Muscle layer of duodenum (tissue), 2 donors: Measurements from ENCODE around the gene LONP2.

Experiments
- H3K27ac ChIP-seq: one replicate; pipeline ENCODE4 v1.7.0; 2013; ENCODE audit warnings: mild to moderate bottlenecking, low read length
- H3K27me3 ChIP-seq: one replicate; pipeline ENCODE4 v1.7.0; 2013; ENCODE audit warnings: low read depth, mild to moderate bottlenecking, control low read depth, low read length
- H3K36me3 ChIP-seq, 2 donors: one replicate each; pipeline ENCODE4 v1.7.0; 2013; ENCODE audit warnings: low read length in 2 of 2, control low read depth in 1 of 2, mild to moderate bottlenecking in 1 of 2; ENCODE audit not compliant: insufficient read depth in 2 of 2, control insufficient read depth in 1 of 2
- H3K4me1 ChIP-seq, 2 donors: one replicate each; pipeline ENCODE4 v1.7.0; 2013; ENCODE audit warnings: low read length in 2 of 2, mild to moderate bottlenecking in 2 of 2, control low read depth in 1 of 2, moderate library complexity in 1 of 2; ENCODE audit not compliant: insufficient read depth in 2 of 2, control insufficient read depth in 1 of 2
- H3K4me3 ChIP-seq, 2 donors: one replicate each; pipeline ENCODE4 v1.7.0; 2013; ENCODE audit warnings: low read length in 2 of 2, low read depth in 1 of 2, mild to moderate bottlenecking in 1 of 2
- H3K9me3 ChIP-seq, 2 donors: one replicate each; pipeline ENCODE4 v1.7.0; 2013; ENCODE audit warnings: low read length in 2 of 2, control low read depth in 1 of 2, mild to moderate bottlenecking in 1 of 2; ENCODE audit not compliant: control insufficient read depth in 1 of 2
- donor health status: healthy.

LONP2 gene

GRCh38 chr16:48215738-48216137 is 28.4 kb upstream of the LONP2 start:
- Histone ChIP-seq H3K9me3 (no peaks in the 10 kb centered on the region), H3K27me3 (no peaks in the 10 kb centered on the region), H3K4me3 (no peak overlapping the region), H3K27ac (no peak overlapping the region), H3K4me1 (no peaks in the 10 kb centered on the region), H3K36me3 (no peaks in the 10 kb centered on the region)

GRCh38 chr16:48217708-48218107 is 26.4 kb upstream of the LONP2 start:
- H3K4me3 ChIP-seq, result no peak overlapping the region
- H3K4me1 ChIP-seq, result no peaks in the 10 kb centered on the region
- H3K27me3 ChIP-seq, result no peaks in the 10 kb centered on the region
- no peaks in the 10 kb centered on the region for H3K36me3 ChIP-seq
- no peaks in the 10 kb centered on the region for H3K9me3 ChIP-seq
- no peak overlapping the region for H3K27ac ChIP-seq

- H3K36me3 ChIP-seq, result no peaks in the 10 kb centered on the region
- no peak overlapping the region for H3K4me3 ChIP-seq
- H3K9me3 ChIP-seq, result no peaks in the 10 kb centered on the region
- H3K27ac ChIP-seq, result no peak overlapping the region
- H3K4me1 ChIP-seq, result no peaks in the 10 kb centered on the region
- H3K27me3 ChIP-seq, result no peaks in the 10 kb centered on the region
These were observed 25.6 kb upstream of the LONP2 start for GRCh38 chr16:48218473-48218872.

GRCh38 chr16:48220891-48221290 is 23.2 kb upstream of the LONP2 start:
- H3K9me3 ChIP-seq, result no peaks in the 10 kb centered on the region
- H3K4me3 ChIP-seq, result no peak overlapping the region
- H3K4me1 ChIP-seq, result no peaks in the 10 kb centered on the region
- no peak overlapping the region for H3K27ac ChIP-seq
- H3K36me3 ChIP-seq, result no peaks in the 10 kb centered on the region
- H3K27me3 ChIP-seq, result no peaks in the 10 kb centered on the region

GRCh38 chr16:48223490-48223889 is 20.6 kb upstream of the LONP2 start:
- H3K27ac ChIP-seq, result no peak overlapping the region
- H3K9me3 ChIP-seq, result no peaks in the 10 kb centered on the region
- no peak overlapping the region for H3K4me3 ChIP-seq
- no peaks in the 10 kb centered on the region for H3K4me1 ChIP-seq
- no peaks in the 10 kb centered on the region for H3K36me3 ChIP-seq
- no peaks in the 10 kb centered on the region for H3K27me3 ChIP-seq

GRCh38 chr16:48225456-48225855 is 18.6 kb upstream of the LONP2 start:
- H3K27me3 ChIP-seq, result no peaks in the 10 kb centered on the region
- H3K27ac ChIP-seq, result no peak overlapping the region
- no peaks in the 10 kb centered on the region for H3K9me3 ChIP-seq
- no peaks in the 10 kb centered on the region for H3K36me3 ChIP-seq
- no peak overlapping the region for H3K4me3 ChIP-seq
- no peaks in the 10 kb centered on the region for H3K4me1 ChIP-seq

- H3K4me1 ChIP-seq, result no peaks in the 10 kb centered on the region
These were observed 12.2 kb upstream of the LONP2 start for GRCh38 chr16:48231727-48232492.

GRCh38 chr16:48232493-48233040 is 11.5 kb upstream of the LONP2 start:
- Histone ChIP-seq H3K4me1 (no peaks in the 10 kb centered on the region), H3K36me3 (no peaks in the 10 kb centered on the region), H3K9me3 (no peaks in the 10 kb centered on the region), H3K27me3 (no peaks in the 10 kb centered on the region), H3K27ac (no peak overlapping the region), H3K4me3 (no peak overlapping the region)

More at GRCh38 chr16:48231727-48232492, 12.2 kb upstream of the LONP2 start:
- Histone ChIP-seq H3K9me3 (no peaks in the 10 kb centered on the region), H3K36me3 (no peaks in the 10 kb centered on the region), H3K4me3 (no peak overlapping the region), H3K27me3 (no peaks in the 10 kb centered on the region), H3K27ac (no peak overlapping the region)

GRCh38 chr16:48234630-48235029 is 9.5 kb upstream of the LONP2 start:
- Histone ChIP-seq H3K36me3 (no peaks in the 10 kb centered on the region), H3K27ac (no peak overlapping the region), H3K4me3 (no peak overlapping the region), H3K4me1 (no peaks in the 10 kb centered on the region), H3K27me3 (no peaks in the 10 kb centered on the region), H3K9me3 (no peaks in the 10 kb centered on the region)

- Histone ChIP-seq H3K9me3 (no peaks in the 10 kb centered on the region), H3K4me1 (no peaks in the 10 kb centered on the region), H3K4me3 (no peak overlapping the region), H3K27ac (no peak overlapping the region), H3K27me3 (no peaks in the 10 kb centered on the region), H3K36me3 (no peaks in the 10 kb centered on the region)
These were observed 9.0 kb upstream of the LONP2 start for GRCh38 chr16:48235058-48235555.

- H3K27me3 ChIP-seq, result no peaks in the 10 kb centered on the region
- H3K9me3 ChIP-seq, result no peaks in the 10 kb centered on the region
- no peak overlapping the region for H3K4me3 ChIP-seq
- no peaks in the 10 kb centered on the region for H3K36me3 ChIP-seq
- H3K27ac ChIP-seq, result no peak overlapping the region
- no peaks in the 10 kb centered on the region for H3K4me1 ChIP-seq
These were observed 8.5 kb upstream of the LONP2 start for GRCh38 chr16:48235556-48236136.
